ENCODE measurements around the gene SNED1.

The SNED1 gene

DNA sequence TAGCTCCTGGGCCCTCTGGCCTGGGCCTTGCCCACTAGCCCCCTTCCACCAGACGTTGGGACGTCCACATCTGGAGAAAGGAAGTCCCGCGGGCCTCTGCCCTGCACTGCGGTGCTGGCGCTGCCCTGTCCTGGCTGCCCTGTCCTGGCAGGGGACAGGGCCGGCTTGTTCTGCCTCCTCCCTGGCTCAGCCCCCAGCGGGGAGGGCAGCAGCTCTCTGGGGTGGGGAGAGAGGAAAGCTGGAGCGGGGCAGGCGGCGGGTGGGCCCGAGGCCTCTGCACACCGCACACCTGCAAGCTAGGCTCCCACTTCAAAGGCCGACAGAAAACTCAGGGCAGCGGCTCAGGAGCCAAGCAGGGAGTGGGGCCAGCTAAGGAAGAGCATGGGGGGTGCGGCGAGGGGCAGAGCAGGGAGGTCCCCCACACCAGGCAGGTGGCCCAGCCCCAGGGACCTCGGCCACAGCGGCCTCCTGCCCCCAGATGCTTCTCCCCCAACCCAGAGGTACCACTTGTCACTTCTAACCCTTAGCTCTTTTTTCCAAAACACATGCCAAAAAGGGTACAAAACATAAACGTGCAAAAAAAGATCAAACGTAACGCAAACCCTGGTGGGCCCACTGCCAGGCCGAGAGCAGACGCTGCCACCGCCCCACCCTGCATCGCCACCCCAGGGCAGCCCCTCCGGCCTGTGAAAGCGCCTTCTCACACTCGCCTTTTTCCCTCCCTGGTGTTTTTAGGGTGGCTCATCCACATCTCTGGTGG lies 13.5 kb downstream of the SNED1 start:
- TF ChIP-seq CTCF (conservative IDR thresholded peaks at IDR 0.05; ENCODE audit: low read length) = no peak

GRCh38 chr2:241014224-241014623 lies 15.8 kb downstream of the SNED1 start:
- H3K4me3 ChIP-seq (ENCODE audit: low read length) = no peak overlapping the region
- TF ChIP-seq CTCF (conservative IDR thresholded peaks at IDR 0.05; ENCODE audit: low read length) = no peak
- no peak for DNase-seq (ENCODE audit: low read depth)

More for the DNA sequence above, 13.5 kb downstream of the SNED1 start:
- H3K4me3 ChIP-seq (ENCODE audit: low read length) = no peak overlapping the region
- DNase-seq (ENCODE audit: low read depth) = no peak

DNA sequence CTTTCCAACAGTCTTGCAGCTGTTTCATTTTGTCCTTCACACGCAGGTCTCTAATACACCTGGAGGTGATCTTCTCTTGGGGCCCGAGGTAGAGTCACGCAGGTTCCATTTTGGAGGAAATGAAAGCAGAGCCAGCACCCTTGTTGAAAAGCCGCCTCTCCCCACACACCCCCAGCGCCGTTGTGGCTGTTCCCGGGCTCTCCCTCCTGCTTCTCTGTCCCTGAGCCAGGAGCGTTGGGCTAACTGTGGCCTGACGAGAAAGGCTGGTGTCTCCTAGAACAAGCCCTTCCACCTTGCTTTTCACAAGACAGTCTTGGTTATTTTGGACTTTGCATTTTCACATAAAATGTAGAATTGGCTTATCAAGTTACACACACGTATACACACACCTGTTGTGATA lies 16.3 kb downstream of the SNED1 start:
- no peak overlapping the region for H3K4me3 ChIP-seq (ENCODE audit: low read length)
- DNase-seq (ENCODE audit: low read depth) = no peak
- no peak for TF ChIP-seq CTCF (conservative IDR thresholded peaks at IDR 0.05; ENCODE audit: low read length)

DNA sequence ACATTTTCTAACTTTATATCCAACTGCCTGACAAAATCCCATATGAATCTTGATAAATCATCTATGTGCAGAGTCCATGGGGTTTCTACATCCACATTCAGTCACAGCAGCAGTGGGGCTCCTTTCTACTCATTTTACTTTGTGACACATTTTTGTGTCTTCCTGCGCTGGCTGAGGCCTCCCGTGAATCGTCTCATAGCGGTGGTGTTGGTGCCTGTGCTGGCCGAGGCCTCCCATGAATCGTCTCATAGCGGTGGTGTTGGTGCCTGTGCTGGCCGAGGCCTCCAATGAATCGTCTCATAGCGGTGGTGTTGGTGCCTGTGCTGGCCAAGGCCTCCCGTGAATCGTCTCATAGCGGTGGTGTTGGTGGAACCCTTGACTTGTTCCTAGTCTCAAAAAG lies 17.0 kb downstream of the SNED1 start:
- DNase-seq (ENCODE audit: low read depth) = no peak
- no peak for TF ChIP-seq CTCF (conservative IDR thresholded peaks at IDR 0.05; ENCODE audit: low read length)

DNA sequence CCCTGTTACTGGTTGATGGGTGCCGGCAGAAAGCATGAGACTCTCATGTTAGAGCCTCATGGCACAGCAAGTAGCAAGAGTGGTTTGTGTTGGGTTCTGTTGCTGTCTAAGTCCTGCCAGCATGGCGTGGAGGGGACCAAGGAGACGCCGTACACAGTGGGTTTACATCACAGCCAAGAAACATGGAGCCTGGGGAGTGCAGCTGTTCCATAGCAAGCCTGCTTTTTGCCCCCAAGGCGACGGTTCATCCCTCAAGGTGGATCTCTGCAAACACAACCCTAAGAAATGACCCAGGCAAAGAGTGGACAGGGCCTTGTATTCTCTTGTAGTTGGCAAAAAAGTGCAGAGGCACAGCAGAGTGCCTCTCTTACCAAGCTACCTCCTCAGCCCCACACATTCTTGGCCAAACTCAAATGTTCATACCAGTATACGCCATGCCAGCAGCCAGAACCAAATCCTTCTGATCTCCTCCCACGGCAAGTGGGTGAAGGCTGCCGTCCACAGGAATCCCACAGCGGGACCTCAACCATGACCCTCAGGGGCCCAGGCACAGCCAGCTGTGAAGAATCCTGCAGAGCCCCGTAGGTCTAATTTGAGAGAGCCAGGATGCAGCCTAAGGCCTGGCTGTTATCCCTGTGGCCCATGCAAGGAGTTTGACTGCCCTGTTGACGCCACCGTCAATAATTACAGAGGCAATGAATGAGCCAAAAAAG lies 19.0 kb downstream of the SNED1 start:
- TF ChIP-seq CTCF (conservative IDR thresholded peaks at IDR 0.05; ENCODE audit: low read length) = no peak

More for the DNA sequence above, 17.0 kb downstream of the SNED1 start:
- H3K4me3 ChIP-seq (ENCODE audit: low read length) = no peak overlapping the region

GRCh38 chr2:241018051-241018891 lies 19.9 kb downstream of the SNED1 start:
- no peak for TF ChIP-seq CTCF (conservative IDR thresholded peaks at IDR 0.05; ENCODE audit: low read length)
- H3K4me3 ChIP-seq (ENCODE audit: low read length) = no peak overlapping the region
- no peak for DNase-seq (ENCODE audit: low read depth)

More for the DNA sequence above, 19.0 kb downstream of the SNED1 start:
- no peak for DNase-seq (ENCODE audit: low read depth)
- no peak overlapping the region for H3K4me3 ChIP-seq (ENCODE audit: low read length)

Data from AG10803 (cell line).